Measurements from ENCODE around the gene ADARB2.

DNA sequence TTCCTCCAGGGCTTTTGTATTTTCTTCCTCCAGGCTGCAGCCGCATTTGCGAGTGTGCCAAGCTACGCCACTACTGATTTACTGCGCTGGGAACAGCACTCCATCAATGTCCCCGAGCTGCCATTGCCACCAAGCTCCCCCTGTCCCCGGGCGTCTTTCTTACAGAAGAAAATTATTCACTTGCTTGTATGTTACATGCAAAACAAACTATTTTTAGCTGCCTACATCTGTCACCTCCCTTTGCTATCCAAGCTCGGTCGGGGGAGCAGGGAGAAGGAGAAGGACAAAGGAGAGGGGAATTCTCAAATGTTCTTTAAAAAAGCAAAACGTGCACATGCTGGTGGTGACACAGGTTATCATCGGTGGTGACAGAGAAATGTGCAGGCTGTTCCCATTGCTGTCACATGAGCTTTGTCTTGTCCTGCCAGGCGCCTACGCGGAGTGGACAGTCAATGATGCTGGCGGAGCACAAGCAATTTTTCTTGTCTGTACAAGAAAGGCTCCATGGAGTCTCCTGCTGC is 93.1 kb downstream of the ADARB2 start:
- TF ChIP-seq, protein P1, sequence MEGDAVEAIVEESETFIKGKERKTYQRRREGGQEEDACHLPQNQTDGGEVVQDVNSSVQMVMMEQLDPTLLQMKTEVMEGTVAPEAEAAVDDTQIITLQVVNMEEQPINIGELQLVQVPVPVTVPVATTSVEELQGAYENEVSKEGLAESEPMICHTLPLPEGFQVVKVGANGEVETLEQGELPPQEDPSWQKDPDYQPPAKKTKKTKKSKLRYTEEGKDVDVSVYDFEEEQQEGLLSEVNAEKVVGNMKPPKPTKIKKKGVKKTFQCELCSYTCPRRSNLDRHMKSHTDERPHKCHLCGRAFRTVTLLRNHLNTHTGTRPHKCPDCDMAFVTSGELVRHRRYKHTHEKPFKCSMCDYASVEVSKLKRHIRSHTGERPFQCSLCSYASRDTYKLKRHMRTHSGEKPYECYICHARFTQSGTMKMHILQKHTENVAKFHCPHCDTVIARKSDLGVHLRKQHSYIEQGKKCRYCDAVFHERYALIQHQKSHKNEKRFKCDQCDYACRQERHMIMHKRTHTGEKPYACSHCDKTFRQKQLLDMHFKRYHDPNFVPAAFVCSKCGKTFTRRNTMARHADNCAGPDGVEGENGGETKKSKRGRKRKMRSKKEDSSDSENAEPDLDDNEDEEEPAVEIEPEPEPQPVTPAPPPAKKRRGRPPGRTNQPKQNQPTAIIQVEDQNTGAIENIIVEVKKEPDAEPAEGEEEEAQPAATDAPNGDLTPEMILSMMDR (IDR thresholded peaks at IDR 0.05), result no peak
- no peak for TF ChIP-seq ZFX (IDR thresholded peaks at IDR 0.05; ENCODE audit: borderline replicate concordance)
